Ovary (tissue), 9 donors: ENCODE measurements around the gene ASTL. TPM values are rescaled to one million over a fixed set of nuclear protein-coding genes. Genes with fewer than 3 reads are reported as not detected.

Source experiments
- DNase-seq, 5 donors: peaks; one replicate each; pipeline ENCODE4 v3.0.0-alpha.2; 2019 to 2020
- H3K27ac ChIP-seq, 2 donors: fragments of 200-600 bp; one replicate each; pipeline versions ENCODE4 v1.5.1 to v1.8.0; 2019 to 2022
- H3K27me3 ChIP-seq: fragments of 200-600 bp; one replicate; pipeline ENCODE4 v1.8.0; 2022
- H3K36me3 ChIP-seq: fragments of 200-600 bp; sonication (generic); one replicate; pipeline ENCODE4 v1.5.1; 2019
- H3K4me1 ChIP-seq: one replicate; pipeline ENCODE4 v1.8.1; 2013; ENCODE audit warnings: mild to moderate bottlenecking, moderate library complexity; ENCODE audit not compliant: insufficient read depth
- H3K4me3 ChIP-seq: fragments of 200-600 bp; sonication (generic); one replicate; pipeline ENCODE4 v1.5.1; 2017
- H3K9me3 ChIP-seq, 2 donors: fragments of 200-600 bp in 1 of 2; sonication (generic) in 1 of 2; one replicate each; pipeline versions ENCODE4 v1.5.1 to v1.8.1; 2013 to 2019; ENCODE audit warnings: mild to moderate bottlenecking in 1 of 2, moderate library complexity in 1 of 2
- CTCF ChIP-seq, 3 donors: fragments of 450-650 bp in 2 of 3; fragments of 200-600 bp in 1 of 3; IDR thresholded peaks; one replicate each; pipeline versions ENCODE4 v1.5.1 to v1.8.0; 2016 to 2022; ENCODE audit warnings: antibody characterized with exemption in 3 of 3, mild to moderate bottlenecking in 1 of 3
- EP300 ChIP-seq: sonication (generic); formaldehyde crosslinking; IDR thresholded peaks from one replicate; pipeline ENCODE4 v1.6.1; 2017; ENCODE audit warnings: antibody characterized with exemption
- POLR2A ChIP-seq: fragments of 450-650 bp; IDR thresholded peaks from one replicate; pipeline ENCODE4 v1.6.1; 2017; ENCODE audit warnings: antibody characterized with exemption, mild to moderate bottlenecking, moderate library complexity
- WGBS, 3 donors: extraction: QIAGEN DNeasy Blood & Tissue Kit in 1 of 3; methylation state at CpG; one replicate each; pipeline versions ENCODE4 v1.1.5 to v1.1.7; 2013 to 2017; 5-methylcytosine and 5-hydroxymethylcytosine counted together
- intact Hi-C, 4 donors: fragments of 100-400 bp; cut with DNase I; formaldehyde crosslinking; loops; one replicate each; pipeline versions ENCODE4 v1.11.0 to v1.15.1; 2022 to 2023
- polyA plus RNA-seq, 2 donors: library from polyadenylated mRNA; stranded (reverse); fragments of 200-250 nt in 1 of 2; fragments of 350-450 nt in 1 of 2; fragmentation: Illumina TruSeq in 1 of 2; extraction: RNeasy Lipid Tissue Mini Kit (QIAGEN cat#74804) in 1 of 2; gene quantifications; one replicate each; pipeline ENCODE4 v1.2.3, GENCODE V29; 2013 to 2014
- total RNA-seq, 7 donors: library from RNA; depleted of rRNA in 2 of 7; stranded (reverse); fragments of >200 nt in 2 of 7; fragmentation: NEBNext Ultra II Directional in 3 of 7; extraction: Animal tissue kit (Norgen Biotek cat#: 25700) in 3 of 7; gene quantifications; one replicate each; pipeline versions ENCODE4 v1.1.0 to v1.2.4, GENCODE V29; 2016 to 2023
- donor health status: DM: no; HTN: no; CAD: no; lungs with moderate emphysema.
- donor health status: DM: no; HTN: no; CAD: no.
- donor health status: Bipolar disorder and iron deficiency.
- donor health status: DM: yes; HTN: yes; CAD: no.
- donor health status: DM: no; HTN: no; CAD: no.
- donor health status: DM: yes; HTN: yes; CAD: no.

ASTL gene
- total and polyA plus RNA-seq, 9 donors, result 0.15 to 1.7 (median 0.67) TPM; not detected in 4

DNA sequence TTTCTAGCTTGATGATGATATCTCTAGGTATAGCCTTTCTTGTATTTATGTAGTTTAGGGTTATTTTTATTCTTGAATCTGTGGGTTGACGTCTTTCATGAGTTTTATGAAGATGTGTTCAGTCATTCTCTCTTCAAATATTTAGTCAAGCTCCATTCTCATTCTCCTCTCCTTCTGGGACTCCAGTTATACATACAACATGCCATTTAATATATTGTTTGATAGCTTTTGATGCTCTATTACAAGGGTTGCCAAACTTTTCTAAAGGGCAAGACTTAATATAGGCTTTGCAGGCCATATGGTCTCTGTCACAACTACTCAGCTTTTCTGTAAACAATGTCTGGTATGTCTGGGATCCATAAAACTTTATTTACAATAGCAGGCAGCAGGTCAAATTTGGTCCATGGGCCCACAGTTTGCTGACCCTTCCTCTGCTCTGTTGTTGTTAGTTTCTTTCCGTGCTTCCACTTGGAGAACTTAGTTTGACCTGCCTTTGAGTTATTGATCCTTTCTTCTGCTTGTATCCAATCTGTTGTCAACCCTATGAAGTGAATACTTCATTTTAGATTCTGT lies 63.0 kb downstream of the ASTL start:
- no peak for DNase-seq
- Histone ChIP-seq H3K9me3 (no peaks in the 10 kb centered on the region), H3K36me3 (no peaks in the 10 kb centered on the region), H3K27me3 (no peaks in the 10 kb centered on the region), H3K4me1 (no peaks in the 10 kb centered on the region), H3K27ac (no peak overlapping the region), H3K4me3 (no peak overlapping the region)
- TF ChIP-seq EP300, result no peak
- no peak for TF ChIP-seq CTCF (IDR thresholded peaks at IDR 0.05)
- TF ChIP-seq POLR2A, result no peak
- 41 to 52% (median 49%) methylated on average over 2 of the region's 2 CpGs for WGBS, 3 donors
- intact Hi-C loops, result no loop called here

- Histone ChIP-seq H3K4me3 (no peak overlapping the region), H3K4me1 (no peaks in the 10 kb centered on the region), H3K36me3 (no peaks in the 10 kb centered on the region), H3K9me3 (no peaks in the 10 kb centered on the region), H3K27me3 (no peaks in the 10 kb centered on the region), H3K27ac (no peak overlapping the region)
- no peak for DNase-seq
- intact Hi-C loops, result no loop called here
- TF ChIP-seq EP300, result no peak
- no peak for TF ChIP-seq CTCF (IDR thresholded peaks at IDR 0.05)
- TF ChIP-seq POLR2A, result no peak
- 33 to 45% (median 40%) methylated on average over 6 of the region's 6 CpGs for WGBS, 3 donors
Measured at GRCh38 chr2:96074156-96074555, 64.1 kb downstream of the ASTL start.

- TF ChIP-seq POLR2A, result no peak
- TF ChIP-seq CTCF (IDR thresholded peaks at IDR 0.05), result no peak
- no peak for TF ChIP-seq EP300
- H3K4me1 ChIP-seq, result no peaks in the 10 kb centered on the region
- H3K27ac ChIP-seq, result no peak overlapping the region
- H3K36me3 ChIP-seq, result no peaks in the 10 kb centered on the region
- H3K4me3 ChIP-seq, result no peak overlapping the region
- no peaks in the 10 kb centered on the region for H3K27me3 ChIP-seq
- H3K9me3 ChIP-seq, result no peaks in the 10 kb centered on the region
- WGBS, 3 donors, result 59 to 67% (median 66%) methylated on average over 7 of the region's 7 CpGs
- intact Hi-C loops, result no loop called here
- no peak for DNase-seq
Measured at GRCh38 chr2:96073170-96073775, 65.0 kb downstream of the ASTL start.

Other genes starting within 250 kb of the ASTL start
- gene ANKRD36C, start 146.7 kb downstream of the ASTL start, total RNA-seq, result 10 to 100 TPM; 34.0 to 56.2 (median 42.5) TPM
- gene ANKRD36C, start 146.7 kb downstream of the ASTL start, polyA plus RNA-seq, result 10 to 100 TPM in 1 of 2 donors, 1 to 10 TPM in 1; 4.5 to 12.0 TPM
- gene GPAT2, start 103.6 kb downstream of the ASTL start, total RNA-seq, result 1 to 10 TPM; 1.1 to 8.0 (median 2.0) TPM
- gene GPAT2, start 103.6 kb downstream of the ASTL start, polyA plus RNA-seq, result 1 to 10 TPM in 1 of 2 donors, under 1 TPM in 1; 0.50 to 2.4 TPM
- gene ADRA2B, start 21.9 kb downstream of the ASTL start, total RNA-seq, result 1 to 10 TPM in 4 of 7 donors, under 1 TPM in 3; 0.48 to 1.6 (median 1.0) TPM
- gene ADRA2B, start 21.9 kb downstream of the ASTL start, polyA plus RNA-seq, result 1 to 10 TPM in 1 of 2 donors, under 1 TPM in 1; 0.90 to 1.8 TPM
- gene DUSP2, start 6.9 kb upstream of the ASTL start, total RNA-seq, result 100 to 1,000 TPM in 1 of 7 donors, 10 to 100 TPM in 2, 1 to 10 TPM in 4; 1.4 to 111 (median 3.6) TPM
- gene DUSP2, start 6.9 kb upstream of the ASTL start, polyA plus RNA-seq, result 1 to 10 TPM in 1 of 2 donors, under 1 TPM in 1; 0.52 to 2.0 TPM
- gene STARD7, start 70.3 kb upstream of the ASTL start, total RNA-seq, result 10 to 100 TPM; 40.3 to 90.9 (median 80.4) TPM
- 10 to 100 TPM; 32.7 to 73.8 TPM for gene STARD7, start 70.3 kb upstream of the ASTL start, polyA plus RNA-seq
- 10 to 100 TPM; 26.9 to 55.1 (median 51.6) TPM for gene TMEM127, start 127.5 kb upstream of the ASTL start, total RNA-seq
- gene TMEM127, start 127.5 kb upstream of the ASTL start, polyA plus RNA-seq, result 10 to 100 TPM; 32.7 to 44.7 TPM
- gene CIAO1, start 127.7 kb upstream of the ASTL start, total RNA-seq, result 100 to 1,000 TPM in 1 of 7 donors, 10 to 100 TPM in 6; 50.8 to 103 (median 58.5) TPM
- gene CIAO1, start 127.7 kb upstream of the ASTL start, polyA plus RNA-seq, result 10 to 100 TPM; 42.2 to 55.6 TPM
- gene SNRNP200, start 167.0 kb upstream of the ASTL start, total RNA-seq, result 100 to 1,000 TPM in 5 of 7 donors, 10 to 100 TPM in 2; 71.1 to 149 (median 125) TPM
- 100 to 1,000 TPM in 1 of 2 donors, 10 to 100 TPM in 1; 92.9 to 102 TPM for gene SNRNP200, start 167.0 kb upstream of the ASTL start, polyA plus RNA-seq
- gene ITPRIPL1, start 186.8 kb upstream of the ASTL start, total RNA-seq, result under 1 TPM; 0.11 to 0.92 (median 0.40) TPM
- gene ITPRIPL1, start 186.8 kb upstream of the ASTL start, polyA plus RNA-seq, result 1 to 10 TPM in 1 of 2 donors, under 1 TPM in 1; 0.46 to 1.2 TPM
- 1 to 10 TPM in 1 of 7 donors, under 1 TPM in 6; 0.18 to 3.1 (median 0.64) TPM for gene NCAPH, start 197.3 kb upstream of the ASTL start, total RNA-seq
- 1 to 10 TPM in 1 of 2 donors, under 1 TPM in 1; 0.48 to 1.4 TPM for gene NCAPH, start 197.3 kb upstream of the ASTL start, polyA plus RNA-seq